DND-41 (cell line): ENCODE results near the gene CAMK1.

Source experiments
- EZH2 ChIP-seq: IDR thresholded peaks from 3 replicates; pipeline ENCODE4 v1.6.1; 2012; ENCODE audit warnings: borderline replicate concordance, low read depth, mild to moderate bottlenecking, moderate library complexity, low read length, inconsistent platforms; ENCODE audit not compliant: severe bottlenecking
- TF ChIP-seq, protein P1 (sequence below): IDR thresholded peaks from 2 replicates; pipeline ENCODE4 v1.5.1; 2012; ENCODE audit warnings: borderline replicate concordance, low read length, moderate library complexity, mild to moderate bottlenecking; ENCODE audit not compliant: poor library complexity, severe bottlenecking; ENCODE audit errors: extremely low read depth

DNA sequence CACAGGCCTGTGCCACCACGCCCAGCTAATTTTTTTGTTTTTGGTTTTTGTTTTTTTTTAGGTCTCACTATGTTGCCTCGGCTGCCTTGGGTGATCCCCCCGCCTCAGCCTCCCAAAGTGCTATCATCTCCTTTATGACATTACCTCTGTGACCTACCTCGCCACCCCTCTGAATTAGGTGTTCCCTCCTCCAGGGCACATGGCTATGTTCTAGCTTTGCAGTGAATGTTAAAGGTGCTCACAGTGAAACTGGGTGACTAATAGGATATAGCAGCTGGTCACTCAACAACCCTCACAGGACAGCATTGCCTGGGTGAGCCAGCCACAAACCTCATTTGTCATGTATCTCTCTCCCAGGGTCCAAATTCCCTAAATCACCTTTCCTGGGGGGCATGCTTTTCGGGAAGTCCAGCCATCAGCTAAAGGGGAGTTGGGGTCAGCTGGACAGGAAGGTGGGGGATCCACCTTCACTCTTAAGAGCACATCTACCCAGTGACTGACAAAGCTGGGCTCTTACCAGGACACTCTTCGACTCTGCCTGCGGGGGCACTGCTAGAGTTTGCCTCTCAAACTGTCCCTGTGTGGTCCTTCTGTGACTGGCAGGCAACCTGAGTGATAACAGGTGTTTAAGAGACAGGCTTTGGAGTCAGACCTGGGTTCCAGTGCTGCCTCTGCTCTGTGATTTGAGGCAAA, 38.7 kb upstream of the CAMK1 start:
- TF ChIP-seq, protein P1, sequence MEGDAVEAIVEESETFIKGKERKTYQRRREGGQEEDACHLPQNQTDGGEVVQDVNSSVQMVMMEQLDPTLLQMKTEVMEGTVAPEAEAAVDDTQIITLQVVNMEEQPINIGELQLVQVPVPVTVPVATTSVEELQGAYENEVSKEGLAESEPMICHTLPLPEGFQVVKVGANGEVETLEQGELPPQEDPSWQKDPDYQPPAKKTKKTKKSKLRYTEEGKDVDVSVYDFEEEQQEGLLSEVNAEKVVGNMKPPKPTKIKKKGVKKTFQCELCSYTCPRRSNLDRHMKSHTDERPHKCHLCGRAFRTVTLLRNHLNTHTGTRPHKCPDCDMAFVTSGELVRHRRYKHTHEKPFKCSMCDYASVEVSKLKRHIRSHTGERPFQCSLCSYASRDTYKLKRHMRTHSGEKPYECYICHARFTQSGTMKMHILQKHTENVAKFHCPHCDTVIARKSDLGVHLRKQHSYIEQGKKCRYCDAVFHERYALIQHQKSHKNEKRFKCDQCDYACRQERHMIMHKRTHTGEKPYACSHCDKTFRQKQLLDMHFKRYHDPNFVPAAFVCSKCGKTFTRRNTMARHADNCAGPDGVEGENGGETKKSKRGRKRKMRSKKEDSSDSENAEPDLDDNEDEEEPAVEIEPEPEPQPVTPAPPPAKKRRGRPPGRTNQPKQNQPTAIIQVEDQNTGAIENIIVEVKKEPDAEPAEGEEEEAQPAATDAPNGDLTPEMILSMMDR = peak; percentile 51
- TF ChIP-seq EZH2 = no peak
